Endothelial cell (in vitro differentiated cells): ENCODE data around the gene SLC26A1. TPM values are rescaled to one million over a fixed set of nuclear protein-coding genes. Genes with fewer than 3 reads are reported as not detected.

Source experiments
- DNase-seq: peaks from one replicate; pipeline ENCODE4 v3.0.0; 2021; ENCODE audit warnings: low spot score
- H3K27ac Mint-ChIP-seq: one replicate; pipeline ENCODE4 v1.8.0; 2021; ENCODE audit warnings: mixed read lengths, inconsistent platforms; ENCODE audit not compliant: unreplicated experiment
- H3K27me3 Mint-ChIP-seq: one replicate; pipeline ENCODE4 v1.8.0; 2021; ENCODE audit warnings: mild to moderate bottlenecking, moderate library complexity, mixed read lengths, inconsistent platforms; ENCODE audit not compliant: unreplicated experiment
- H3K36me3 Mint-ChIP-seq: one replicate; pipeline ENCODE4 v1.8.0; 2021; ENCODE audit warnings: mild to moderate bottlenecking, low read depth, mixed read lengths, inconsistent platforms; ENCODE audit not compliant: unreplicated experiment
- H3K4me1 Mint-ChIP-seq: one replicate; pipeline ENCODE4 v1.8.0; 2021; ENCODE audit warnings: mild to moderate bottlenecking, mixed read lengths, inconsistent platforms; ENCODE audit not compliant: unreplicated experiment
- H3K4me3 Mint-ChIP-seq: one replicate; pipeline ENCODE4 v1.8.0; 2021; ENCODE audit warnings: mild to moderate bottlenecking, mixed read lengths, inconsistent platforms; ENCODE audit not compliant: unreplicated experiment
- H3K9me3 Mint-ChIP-seq: one replicate; pipeline ENCODE4 v1.8.0; 2021; ENCODE audit warnings: mixed read lengths, inconsistent platforms; ENCODE audit not compliant: unreplicated experiment
- CTCF ChIP-seq: fragments of 200-600 bp; sonication (generic); IDR thresholded peaks from one replicate; pipeline ENCODE4 v1.5.0; 2021; ENCODE audit warnings: antibody characterized with exemption; ENCODE audit not compliant: unreplicated experiment
- total RNA-seq: library from RNA; stranded (reverse); fragmentation: NEBNext Ultra II Directional; extraction: Animal tissue kit (Norgen Biotek cat#: 25700); gene quantifications from one replicate; pipeline ENCODE4 v1.2.1, GENCODE V29; 2021; ENCODE audit not compliant: unreplicated experiment

The SLC26A1 gene
- total RNA-seq, 1 donor from 2014 or later, result not detected

GRCh38 chr4:995311-996026 is 2.3 kb upstream of the SLC26A1 start:
- Mint-ChIP-seq H3K9me3 (no peaks in the 10 kb centered on the region), H3K27me3 (peaks cover 18% of the 10 kb centered on the region), H3K4me3 (no peak overlapping the region), H3K4me1 (no peaks in the 10 kb centered on the region), H3K27ac (no peak overlapping the region), H3K36me3 (no peaks in the 10 kb centered on the region)
- no peak for TF ChIP-seq CTCF
- DNase-seq, result no peak

- H3K4me1 Mint-ChIP-seq, result no peaks in the 10 kb centered on the region
- no peak for DNase-seq
- no peak overlapping the region for H3K4me3 Mint-ChIP-seq
- H3K27ac Mint-ChIP-seq, result no peak overlapping the region
- H3K9me3 Mint-ChIP-seq, result no peaks in the 10 kb centered on the region
- no peaks in the 10 kb centered on the region for H3K36me3 Mint-ChIP-seq
- H3K27me3 Mint-ChIP-seq, result peaks cover 9% of the 10 kb centered on the region
- no peak for TF ChIP-seq CTCF
Measured at GRCh38 chr4:992297-993110, 700 bp downstream of the SLC26A1 start.

GRCh38 chr4:991451-992296 is 1.5 kb downstream of the SLC26A1 start:
- H3K27ac Mint-ChIP-seq, result no peak overlapping the region
- DNase-seq, result no peak
- peaks cover 6% of the 10 kb centered on the region for H3K27me3 Mint-ChIP-seq
- H3K4me1 Mint-ChIP-seq, result no peaks in the 10 kb centered on the region
- no peak overlapping the region for H3K4me3 Mint-ChIP-seq
- no peak for TF ChIP-seq CTCF
- H3K9me3 Mint-ChIP-seq, result no peaks in the 10 kb centered on the region
- no peaks in the 10 kb centered on the region for H3K36me3 Mint-ChIP-seq

GRCh38 chr4:990746-991367 is 2.3 kb downstream of the SLC26A1 start:
- peaks cover 9% of the 10 kb centered on the region for H3K27me3 Mint-ChIP-seq
- no peaks in the 10 kb centered on the region for H3K36me3 Mint-ChIP-seq
- no peak overlapping the region for H3K4me3 Mint-ChIP-seq
- peaks cover 2% of the 10 kb centered on the region for H3K4me1 Mint-ChIP-seq
- no peak for DNase-seq
- H3K27ac Mint-ChIP-seq, result no peak overlapping the region
- H3K9me3 Mint-ChIP-seq, result no peaks in the 10 kb centered on the region
- no peak for TF ChIP-seq CTCF
